ENCODE data around the gene MSMP.

DNA sequence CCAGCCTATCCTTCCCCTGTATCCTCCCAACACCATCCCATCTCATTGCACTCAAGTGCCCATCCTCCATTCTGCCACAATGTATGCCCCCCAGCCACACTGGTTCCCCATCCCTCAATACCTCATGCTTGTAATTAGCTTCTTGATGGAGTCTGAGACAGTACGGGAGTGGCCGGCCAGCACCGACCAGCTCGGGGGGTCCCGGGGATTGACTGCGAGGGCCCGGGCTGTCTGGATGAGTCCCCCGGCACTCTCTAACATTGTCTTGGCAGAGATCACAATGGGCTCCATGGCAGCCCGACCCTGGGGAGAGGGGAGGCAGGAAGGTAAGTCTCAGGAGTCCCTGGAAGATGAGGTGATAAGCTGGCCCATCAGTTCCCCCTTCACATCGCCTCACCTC, 47.1 kb downstream of the MSMP start:
- TF ChIP-seq EZH2 (IDR thresholded peaks at IDR 0.05) = no peak
- TF ChIP-seq POLR2AphosphoS5 (IDR thresholded peaks at IDR 0.05; ENCODE audit: borderline replicate concordance, low read depth, low read length) = no peak

All from SK-N-MC (cell line).